HG02970 (cell line): Measurements from ENCODE around the gene KRTAP12-2.
"Not testable (repeated sequence)": the region's sequence is repeated elsewhere in the genome, so short reads cannot be mapped to it uniquely, and the experiment has no call there.

Experiments used
- ATAC-seq: cut with Tn5 transposase; IDR thresholded peaks from one replicate; pipeline ENCODE4 v1.9.1; 2021; ENCODE audit warnings: mild to moderate bottlenecking, moderate library complexity, moderate number of reproducible peaks; ENCODE audit not compliant: unreplicated experiment, low FRiP score

Gene KRTAP12-2

DNA sequence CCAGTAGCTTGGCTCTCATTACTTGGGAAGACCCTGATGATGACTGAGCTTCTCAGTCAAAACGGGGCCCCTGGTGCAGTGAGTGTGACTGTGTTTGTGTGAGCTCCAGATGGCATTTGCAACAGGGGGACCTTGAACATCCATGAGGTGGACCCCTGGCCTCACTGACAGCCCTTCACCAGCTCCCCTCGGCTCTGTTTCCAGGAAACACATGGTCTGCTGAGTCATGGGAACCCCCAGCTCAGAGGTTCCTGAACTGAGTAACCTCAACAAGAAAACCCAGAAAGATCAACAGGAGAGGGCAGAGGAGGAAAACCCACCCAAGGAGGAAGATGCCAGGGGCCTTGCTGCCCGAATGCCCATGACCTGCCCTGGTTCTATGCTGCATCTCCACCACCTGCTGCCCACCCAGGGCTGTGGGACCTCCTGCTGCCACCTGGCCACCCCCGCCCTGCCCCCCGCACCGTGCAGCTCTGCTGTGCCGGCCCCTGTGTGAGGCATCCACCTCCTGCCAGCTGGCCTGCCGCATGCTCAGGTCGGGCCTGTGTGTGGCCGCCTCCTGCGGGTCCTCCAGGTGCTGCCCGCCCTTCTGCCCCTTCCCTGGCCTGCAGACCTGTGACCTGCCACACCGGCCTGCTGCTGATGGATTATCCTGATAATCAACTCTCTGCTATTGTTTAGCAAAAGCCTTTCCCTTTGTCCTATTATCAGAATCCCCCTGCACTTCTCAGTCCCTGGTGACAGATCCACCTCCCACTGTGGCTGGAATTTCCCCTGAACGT is 19.5 kb upstream of the KRTAP12-2 start:
- ATAC-seq = no peak

GRCh38 chr21:44685050-44685449 is 18.3 kb upstream of the KRTAP12-2 start:
- not testable (repeated sequence) for ATAC-seq

- ATAC-seq = no peak
These were observed 17.8 kb upstream of the KRTAP12-2 start for GRCh38 chr21:44684483-44684882.

DNA sequence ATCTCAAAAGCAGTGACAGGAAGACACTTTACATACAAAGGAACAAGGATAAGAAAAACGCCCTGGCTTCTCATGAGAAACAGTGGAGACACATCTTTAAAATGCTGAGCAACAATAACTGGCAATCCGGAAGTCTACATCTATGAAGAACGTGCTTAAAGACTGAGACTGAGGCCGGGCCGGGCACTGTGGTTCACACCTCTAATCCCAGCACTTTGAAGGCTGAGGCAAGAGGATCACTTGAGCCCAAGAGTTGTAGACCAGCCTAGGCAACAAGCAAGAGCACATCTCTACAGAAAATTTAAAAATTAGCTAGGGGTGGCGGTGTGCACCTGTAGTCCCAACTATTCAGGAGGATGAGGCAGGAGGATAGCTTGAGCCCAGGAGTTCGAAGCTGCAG is 17.4 kb upstream of the KRTAP12-2 start:
- no peak for ATAC-seq

- no peak for ATAC-seq
These were observed 15.9 kb upstream of the KRTAP12-2 start for GRCh38 chr21:44682580-44683151.

DNA sequence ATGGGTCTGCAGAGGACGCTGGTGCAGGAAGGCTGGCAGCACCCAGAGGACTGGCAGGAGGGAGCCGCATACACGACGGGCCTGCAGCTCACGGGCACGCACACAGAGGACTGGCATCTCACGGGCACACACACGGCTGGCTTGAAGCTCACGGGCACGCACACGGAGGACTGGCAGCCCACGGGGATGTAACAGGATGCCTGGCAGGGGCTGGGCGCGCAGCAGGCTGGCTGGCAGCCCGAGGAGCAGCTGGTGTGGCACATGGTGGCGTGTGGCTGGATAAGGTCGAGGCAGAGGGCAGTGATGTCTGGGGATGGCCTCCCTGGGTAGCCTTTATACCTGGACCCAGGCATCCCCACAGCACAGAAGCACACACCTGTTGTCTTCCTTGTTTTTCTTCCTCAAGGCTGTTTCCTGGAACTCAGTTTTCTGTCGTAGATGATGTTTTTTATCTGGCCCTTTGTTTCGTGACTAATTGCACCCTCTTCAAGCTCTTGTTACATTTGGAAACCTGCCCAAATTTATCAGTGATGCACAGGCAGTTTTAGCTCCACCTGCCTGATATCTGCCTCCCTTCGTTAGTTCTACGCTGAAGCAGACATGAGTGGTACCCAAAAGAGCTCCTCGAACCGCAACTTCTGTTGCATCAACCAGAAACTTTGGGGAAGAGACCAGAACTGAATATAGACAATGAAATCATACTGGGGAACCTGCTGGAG is 15.3 kb upstream of the KRTAP12-2 start, which contains the start of gene KRTAP12-1:
Gene KRTAP12-1, minus strand, starts transcription at position 303 of the 719 bp plus-strand sequence. Its CDS starts 40 bp downstream, at position 263.
- no peak for ATAC-seq

DNA sequence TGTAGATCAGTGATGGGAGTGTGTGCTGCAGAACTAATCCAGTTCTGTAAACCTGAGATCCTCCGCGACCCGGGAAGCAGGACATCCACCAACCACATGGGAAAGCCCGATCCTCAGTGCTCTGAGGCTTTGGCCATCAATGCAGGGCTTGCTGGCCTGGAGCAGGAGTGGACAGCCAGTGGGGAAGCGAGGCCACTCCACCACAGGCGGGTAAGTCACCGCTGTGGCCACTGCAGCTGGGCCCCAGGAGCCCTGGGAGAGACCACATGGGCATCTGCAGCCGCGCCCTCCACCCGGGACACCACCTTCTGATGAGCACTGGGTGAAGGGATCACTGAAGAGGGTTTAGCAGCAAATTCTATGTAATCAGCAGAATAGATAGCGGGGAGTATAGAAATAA is 14.4 kb upstream of the KRTAP12-2 start:
- ATAC-seq = no peak

DNA sequence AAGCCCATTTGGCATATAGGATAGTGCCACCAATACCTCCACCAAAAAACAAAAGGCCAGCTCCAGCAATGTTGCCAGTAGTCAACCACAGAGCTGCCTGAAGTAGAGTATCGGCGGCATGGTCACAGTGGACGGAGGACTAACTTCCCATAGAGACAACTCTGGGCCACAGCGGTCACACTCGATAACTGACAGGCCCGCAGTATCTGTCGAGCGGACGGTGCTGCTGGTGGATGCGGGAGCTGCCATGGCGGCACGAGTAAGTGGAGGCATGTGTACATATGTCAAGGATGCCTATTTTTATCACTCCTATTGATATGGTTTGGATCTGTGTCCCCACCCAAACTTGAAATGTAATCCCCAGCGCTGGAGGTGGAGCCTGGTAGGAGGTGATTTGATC is 11.2 kb upstream of the KRTAP12-2 start:
- no peak for ATAC-seq

GRCh38 chr21:44671911-44672310 is 5.2 kb upstream of the KRTAP12-2 start:
- no peak for ATAC-seq

GRCh38 chr21:44670642-44671432 is 4.1 kb upstream of the KRTAP12-2 start:
- no peak for ATAC-seq

GRCh38 chr21:44667612-44668011 is 885 bp upstream of the KRTAP12-2 start:
- ATAC-seq = no peak

- ATAC-seq = no peak
These were observed 2.0 kb downstream of the KRTAP12-2 start for GRCh38 chr21:44664691-44665090.

- ATAC-seq = not testable (repeated sequence)
These were observed 5.2 kb downstream of the KRTAP12-2 start for GRCh38 chr21:44661567-44661966.

DNA sequence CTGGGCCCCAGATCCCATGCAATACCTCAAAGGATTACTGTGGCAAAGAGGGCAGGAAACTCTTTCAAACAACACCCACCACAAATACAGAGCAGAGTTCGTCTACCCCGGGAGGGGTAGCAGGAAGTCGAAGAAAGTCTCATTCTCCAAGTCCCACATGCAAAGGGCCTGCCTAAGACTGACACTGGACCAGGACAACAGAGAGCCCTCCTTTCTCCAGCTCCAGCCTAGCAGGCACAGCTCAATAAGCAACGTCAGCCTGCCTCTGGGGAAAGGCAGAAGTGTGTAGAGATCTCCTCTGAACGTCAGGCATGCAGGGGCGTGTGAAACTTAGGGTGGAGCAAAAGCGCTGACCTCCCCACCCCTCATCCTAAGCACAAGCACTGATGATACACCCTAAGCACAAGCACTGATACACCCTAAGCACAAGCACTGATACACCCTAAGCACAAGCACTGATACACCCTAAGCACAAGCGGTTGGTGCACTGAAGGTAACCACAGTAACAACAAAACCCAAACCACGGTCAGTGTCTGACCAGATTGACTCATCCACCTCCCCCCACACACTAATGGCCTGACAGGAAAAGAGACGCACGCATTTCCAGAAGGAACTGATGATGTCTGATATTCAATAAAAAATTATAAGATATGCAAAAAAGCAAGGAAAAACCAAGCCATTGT is 7.7 kb downstream of the KRTAP12-2 start:
- no peak for ATAC-seq

DNA sequence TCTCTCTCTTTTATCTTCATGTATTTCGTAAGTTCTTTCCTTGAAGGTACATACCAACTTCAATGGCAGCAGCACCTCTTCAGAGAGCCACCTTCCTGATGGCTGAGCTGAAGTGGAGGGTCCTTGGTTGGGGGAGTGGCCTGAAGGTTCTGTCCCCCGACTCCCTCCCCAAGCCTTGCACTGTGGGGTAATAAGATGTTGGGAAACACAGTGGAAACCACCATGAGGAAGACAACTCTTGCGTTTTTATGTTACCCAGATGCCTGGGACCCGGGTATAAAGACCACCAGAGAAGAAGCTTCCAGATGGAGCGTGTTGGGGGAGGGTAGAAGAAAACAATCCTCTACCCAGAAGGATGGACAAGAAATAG is 8.2 kb downstream of the KRTAP12-2 start:
- no peak for ATAC-seq

DNA sequence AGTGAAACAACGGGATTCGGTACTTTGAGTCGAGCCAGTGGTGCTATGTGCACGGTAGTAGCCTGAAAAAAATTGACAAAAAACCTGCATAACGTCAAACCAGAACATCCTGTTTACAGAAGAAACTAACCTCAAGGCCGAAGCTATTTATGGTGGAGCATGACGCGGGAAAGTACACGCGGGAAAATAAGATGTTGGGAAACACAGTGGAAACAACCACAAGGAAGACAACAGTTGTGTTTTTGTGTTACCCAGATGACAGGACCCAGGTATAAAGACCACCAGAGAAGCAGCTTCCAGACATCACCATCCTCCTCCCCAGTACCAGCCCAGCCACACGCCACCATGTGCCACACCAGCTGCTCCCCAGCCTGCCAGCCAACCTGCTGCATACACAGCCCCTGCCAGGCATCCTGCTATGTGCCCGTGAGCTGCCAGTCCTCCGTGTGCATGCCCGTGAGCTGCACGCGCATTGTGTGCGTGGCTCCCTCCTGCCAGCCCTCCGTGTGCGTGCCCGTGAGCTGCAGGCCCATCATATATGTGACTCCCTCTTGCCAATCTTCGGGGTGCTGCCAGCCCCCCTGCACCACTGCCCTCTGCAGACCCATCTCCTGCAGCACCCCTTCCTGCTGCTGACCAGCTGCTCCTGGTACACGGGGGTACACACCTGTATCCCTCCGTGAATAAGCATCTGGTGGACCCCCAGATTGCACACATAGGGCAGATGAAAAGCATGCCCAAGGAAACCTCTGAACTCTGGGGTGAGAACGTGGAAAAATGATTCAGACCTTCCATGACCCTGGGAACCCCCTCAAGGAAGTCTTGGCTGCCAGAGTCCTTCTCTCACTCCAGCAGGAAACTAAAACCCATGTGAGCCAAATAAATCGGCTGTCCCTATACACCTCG is 8.8 kb downstream of the KRTAP12-2 start, which contains the start of gene KRTAP12-3:
Gene KRTAP12-3, plus strand, starts transcription at position 298 of the 906 bp plus-strand sequence. Its CDS starts 48 bp downstream, at position 346.
- ATAC-seq = no peak

- ATAC-seq = no peak
These were observed 9.9 kb downstream of the KRTAP12-2 start for GRCh38 chr21:44656868-44657267.

- ATAC-seq = no peak
These were observed 12.1 kb downstream of the KRTAP12-2 start, which contains the start of gene KRTAP12-4 for GRCh38 chr21:44654576-44655175. Gene KRTAP12-4, minus strand, starts transcription at chr21:44654659. Its CDS starts 45 bp downstream, at chr21:44654614.
